GM19452 (cell line): ENCODE data around the gene ALX3.

ENCODE experiments used
- ATAC-seq: cut with Tn5 transposase; IDR thresholded peaks from one replicate; pipeline ENCODE4 v1.9.1; 2021; ENCODE audit not compliant: unreplicated experiment

ALX3 gene

GRCh38 chr1:110067479-110067892 lies 3.0 kb downstream of the ALX3 start:
- no peak for ATAC-seq

GRCh38 chr1:110065841-110066240 lies 4.6 kb downstream of the ALX3 start:
- ATAC-seq, result no peak

GRCh38 chr1:110064576-110065337 lies 5.7 kb downstream of the ALX3 start:
- ATAC-seq, result no peak

- no peak for ATAC-seq
These were observed 6.7 kb downstream of the ALX3 start for GRCh38 chr1:110063781-110064180.

- no peak for ATAC-seq
These were observed 7.9 kb downstream of the ALX3 start for GRCh38 chr1:110062612-110063011.

- ATAC-seq, result no peak
These were observed 9.1 kb downstream of the ALX3 start for GRCh38 chr1:110061341-110061740.

- no peak for ATAC-seq
These were observed 9.8 kb downstream of the ALX3 start for GRCh38 chr1:110060662-110061060.

GRCh38 chr1:110060034-110060661 lies 10.3 kb downstream of the ALX3 start:
- no peak for ATAC-seq

- no peak for ATAC-seq
These were observed 11.2 kb downstream of the ALX3 start for GRCh38 chr1:110059133-110059863.

- no peak for ATAC-seq
These were observed 11.9 kb downstream of the ALX3 start for GRCh38 chr1:110058591-110058990.

- no peak for ATAC-seq
These were observed 12.4 kb downstream of the ALX3 start for GRCh38 chr1:110057963-110058518.

- no peak for ATAC-seq
These were observed 13.7 kb downstream of the ALX3 start for GRCh38 chr1:110056776-110057175.

GRCh38 chr1:110056285-110056683 lies 14.2 kb downstream of the ALX3 start:
- ATAC-seq, result no peak

GRCh38 chr1:110055493-110056284 lies 14.8 kb downstream of the ALX3 start:
- no peak for ATAC-seq

- no peak for ATAC-seq
These were observed 16.7 kb downstream of the ALX3 start for GRCh38 chr1:110053552-110054428.

GRCh38 chr1:110051262-110051648 lies 19.2 kb downstream of the ALX3 start:
- ATAC-seq, result no peak

GRCh38 chr1:110050602-110051261 lies 19.7 kb downstream of the ALX3 start:
- no peak for ATAC-seq

- no peak for ATAC-seq
These were observed 20.5 kb downstream of the ALX3 start for GRCh38 chr1:110049801-110050601.
